Panc1 (cell line): ENCODE data around the gene KCNMB3. TPM values are rescaled to one million over a fixed set of nuclear protein-coding genes. Genes with fewer than 3 reads are reported as not detected.

Experiments used
- ATAC-seq: fragments of 200-7000 bp; cut with Tn5 transposase; 2 replicates; pipeline ENCODE4 v1.9.1; 2020; ENCODE audit warnings: mild to moderate bottlenecking, moderate library complexity
- BruUV-seq: library from RNA; stranded (reverse); fragments of 400-500 nt; replicated peaks from 2 replicates; lab custom pipeline; 2021; lab: Mats Ljungman, UMichigan
- CTCF ChIA-PET: fragments of 300-600 bp; sonication (Branson Sonifier 250); formaldehyde crosslinking; loops from one replicate; lab custom pipeline; 2022; ENCODE audit warnings: antibody characterized with exemption; lab: Charles Lee
- POLR2A ChIA-PET: fragments of 300-600 bp; sonication (Branson Sonifier 250); formaldehyde crosslinking; loops from one replicate; lab custom pipeline; 2022; ENCODE audit warnings: antibody characterized with exemption; lab: Charles Lee
- DNase-seq: peaks from one replicate; pipeline ENCODE4 v3.0.0-alpha.2; 2010; ENCODE audit warnings: low read depth, low spot score
- H3K27ac ChIP-seq: 2 replicates; pipeline ENCODE4 v1.5.1; 2011; ENCODE audit warnings: mild to moderate bottlenecking, low read length, inconsistent platforms
- H3K27me3 ChIP-seq: fragments of 200-500 bp; sonication (Bioruptor generic); 2 replicates; pipeline ENCODE4 v1.6.0; 2014; ENCODE audit warnings: low read length, inconsistent platforms; ENCODE audit not compliant: control insufficient read depth, insufficient read depth
- H3K36me3 ChIP-seq: fragments of 200-500 bp; sonication (Bioruptor generic); 2 replicates; pipeline ENCODE4 v1.5.1; 2014; ENCODE audit warnings: inconsistent platforms, mild to moderate bottlenecking, low read length, moderate library complexity; ENCODE audit not compliant: control insufficient read depth, insufficient read depth
- H3K4me1 ChIP-seq: 2 replicates; pipeline ENCODE4 v1.5.1; 2011; ENCODE audit warnings: inconsistent platforms, mild to moderate bottlenecking, low read length, moderate library complexity; ENCODE audit not compliant: control insufficient read depth, insufficient read depth
- H3K4me3 ChIP-seq, 2 experiments: 2 replicates each; pipeline ENCODE4 v1.5.1; 2011 to 2012; ENCODE audit warnings: low read depth in 2 of 2, low read length in 2 of 2, mild to moderate bottlenecking in 2 of 2, inconsistent platforms in 1 of 2, moderate library complexity in 1 of 2
- H3K9me3 ChIP-seq: fragments of 200-500 bp; sonication (Bioruptor generic); 2 replicates; pipeline ENCODE4 v1.5.1; 2014; ENCODE audit warnings: low read depth, mild to moderate bottlenecking, inconsistent platforms, low read length, moderate library complexity; ENCODE audit not compliant: control insufficient read depth, insufficient read depth
- POLR2AphosphoS5 ChIP-seq: IDR thresholded peaks from 2 replicates; pipeline ENCODE4 v1.6.1; 2012; ENCODE audit warnings: mild to moderate bottlenecking, low read depth, low read length, moderate library complexity
- SIN3A ChIP-seq: IDR thresholded peaks from 2 replicates; pipeline ENCODE4 v1.6.1; 2012; ENCODE audit warnings: low read depth, mild to moderate bottlenecking, low read length, moderate library complexity, borderline replicate concordance; ENCODE audit not compliant: insufficient read depth
- TCF7L2 ChIP-seq: IDR thresholded peaks from 2 replicates; pipeline ENCODE4 v1.6.1; 2011; ENCODE audit warnings: mild to moderate bottlenecking, low read depth, low read length, inconsistent platforms
- in situ Hi-C: cut with HindIII; loops from 2 replicates; pipeline ENCODE4 v1.10.0; 2016; ENCODE audit warnings: low sequenced_read_pairs, low pct_unique_long_range_greater_than_20kb
- intact Hi-C: fragments of 100-400 bp; cut with micrococcal nuclease; formaldehyde crosslinking; loops from one replicate; pipeline ENCODE4 v1.10.0; 2022; ENCODE audit not compliant: unreplicated experiment
- total RNA-seq: library from RNA; stranded (reverse); gene quantifications from one replicate; pipeline ENCODE4 v1.2.1, GENCODE V29; 2021; ENCODE audit not compliant: unreplicated experiment
- TF ChIP-seq, protein P1 (sequence below): fragments of 450-650 bp; IDR thresholded peaks from 2 replicates; pipeline ENCODE4 v1.5.1; 2017; ENCODE audit warnings: mild to moderate bottlenecking
- TF ChIP-seq, protein P2 (sequence below), 2 experiments: IDR thresholded peaks; 2 replicates each; pipeline ENCODE4 v1.6.1; 2011 to 2012; ENCODE audit warnings: low read depth in 2 of 2, control low read depth in 1 of 2, low read length in 1 of 2, mild to moderate bottlenecking in 1 of 2, moderate library complexity in 1 of 2; ENCODE audit not compliant: insufficient read depth in 1 of 2

Gene KCNMB3
- total RNA-seq, 1 experiment from 2014 or later: 5.8 TPM

DNA sequence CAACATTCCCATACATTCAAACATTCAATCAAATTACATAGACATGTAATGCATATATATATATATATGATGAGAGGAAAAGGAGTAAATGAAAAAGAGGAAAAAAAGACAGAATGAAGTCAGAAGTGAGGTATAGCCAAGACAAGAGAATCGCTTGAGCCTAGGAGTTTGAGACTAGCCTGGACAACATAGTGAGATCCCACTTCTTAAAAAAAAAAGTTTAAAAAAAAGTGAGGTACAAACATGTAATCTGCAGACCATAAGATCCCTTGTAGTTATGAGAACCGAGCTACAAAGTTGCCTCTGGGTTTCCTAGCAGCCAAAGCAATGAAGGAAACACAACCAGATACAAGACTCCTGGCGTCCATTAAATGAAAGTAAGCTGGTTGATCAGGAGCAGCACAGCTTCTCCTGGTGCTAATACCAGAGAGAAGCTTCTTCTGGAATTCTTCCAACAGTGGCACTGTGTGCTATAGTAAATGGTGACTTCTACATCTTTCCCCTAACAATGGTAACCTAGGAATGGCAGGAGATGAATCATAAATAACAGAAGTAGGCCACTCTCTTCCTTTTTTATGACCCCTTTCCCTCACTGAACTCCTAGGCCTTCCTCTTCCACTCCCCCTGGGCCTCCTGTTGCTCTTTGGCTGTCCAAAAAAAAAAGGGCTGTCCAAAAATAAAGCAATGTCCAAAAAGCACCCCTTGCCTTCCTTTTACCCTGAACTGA, 3.5 kb downstream of the KCNMB3 start:
- Histone ChIP-seq H3K9me3 (no peaks in the 10 kb centered on the region), H3K4me3 (no peak overlapping the region), H3K36me3 (no peaks in the 10 kb centered on the region; the same call in 1 of the 2 replicates), H3K27ac (no peak overlapping the region), H3K27me3 (no peaks in the 10 kb centered on the region), H3K4me1 (no peaks in the 10 kb centered on the region)
- TF ChIP-seq, protein P1, sequence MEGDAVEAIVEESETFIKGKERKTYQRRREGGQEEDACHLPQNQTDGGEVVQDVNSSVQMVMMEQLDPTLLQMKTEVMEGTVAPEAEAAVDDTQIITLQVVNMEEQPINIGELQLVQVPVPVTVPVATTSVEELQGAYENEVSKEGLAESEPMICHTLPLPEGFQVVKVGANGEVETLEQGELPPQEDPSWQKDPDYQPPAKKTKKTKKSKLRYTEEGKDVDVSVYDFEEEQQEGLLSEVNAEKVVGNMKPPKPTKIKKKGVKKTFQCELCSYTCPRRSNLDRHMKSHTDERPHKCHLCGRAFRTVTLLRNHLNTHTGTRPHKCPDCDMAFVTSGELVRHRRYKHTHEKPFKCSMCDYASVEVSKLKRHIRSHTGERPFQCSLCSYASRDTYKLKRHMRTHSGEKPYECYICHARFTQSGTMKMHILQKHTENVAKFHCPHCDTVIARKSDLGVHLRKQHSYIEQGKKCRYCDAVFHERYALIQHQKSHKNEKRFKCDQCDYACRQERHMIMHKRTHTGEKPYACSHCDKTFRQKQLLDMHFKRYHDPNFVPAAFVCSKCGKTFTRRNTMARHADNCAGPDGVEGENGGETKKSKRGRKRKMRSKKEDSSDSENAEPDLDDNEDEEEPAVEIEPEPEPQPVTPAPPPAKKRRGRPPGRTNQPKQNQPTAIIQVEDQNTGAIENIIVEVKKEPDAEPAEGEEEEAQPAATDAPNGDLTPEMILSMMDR: no peak
- no peak for TF ChIP-seq SIN3A
- TF ChIP-seq, protein P2, sequence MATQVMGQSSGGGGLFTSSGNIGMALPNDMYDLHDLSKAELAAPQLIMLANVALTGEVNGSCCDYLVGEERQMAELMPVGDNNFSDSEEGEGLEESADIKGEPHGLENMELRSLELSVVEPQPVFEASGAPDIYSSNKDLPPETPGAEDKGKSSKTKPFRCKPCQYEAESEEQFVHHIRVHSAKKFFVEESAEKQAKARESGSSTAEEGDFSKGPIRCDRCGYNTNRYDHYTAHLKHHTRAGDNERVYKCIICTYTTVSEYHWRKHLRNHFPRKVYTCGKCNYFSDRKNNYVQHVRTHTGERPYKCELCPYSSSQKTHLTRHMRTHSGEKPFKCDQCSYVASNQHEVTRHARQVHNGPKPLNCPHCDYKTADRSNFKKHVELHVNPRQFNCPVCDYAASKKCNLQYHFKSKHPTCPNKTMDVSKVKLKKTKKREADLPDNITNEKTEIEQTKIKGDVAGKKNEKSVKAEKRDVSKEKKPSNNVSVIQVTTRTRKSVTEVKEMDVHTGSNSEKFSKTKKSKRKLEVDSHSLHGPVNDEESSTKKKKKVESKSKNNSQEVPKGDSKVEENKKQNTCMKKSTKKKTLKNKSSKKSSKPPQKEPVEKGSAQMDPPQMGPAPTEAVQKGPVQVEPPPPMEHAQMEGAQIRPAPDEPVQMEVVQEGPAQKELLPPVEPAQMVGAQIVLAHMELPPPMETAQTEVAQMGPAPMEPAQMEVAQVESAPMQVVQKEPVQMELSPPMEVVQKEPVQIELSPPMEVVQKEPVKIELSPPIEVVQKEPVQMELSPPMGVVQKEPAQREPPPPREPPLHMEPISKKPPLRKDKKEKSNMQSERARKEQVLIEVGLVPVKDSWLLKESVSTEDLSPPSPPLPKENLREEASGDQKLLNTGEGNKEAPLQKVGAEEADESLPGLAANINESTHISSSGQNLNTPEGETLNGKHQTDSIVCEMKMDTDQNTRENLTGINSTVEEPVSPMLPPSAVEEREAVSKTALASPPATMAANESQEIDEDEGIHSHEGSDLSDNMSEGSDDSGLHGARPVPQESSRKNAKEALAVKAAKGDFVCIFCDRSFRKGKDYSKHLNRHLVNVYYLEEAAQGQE (IDR thresholded peaks at IDR 0.05; ENCODE audit: insufficient read depth in 1 of 2, low read depth in 2 of 2, low read length in 1 of 2): no peak
- no peak for TF ChIP-seq TCF7L2
- TF ChIP-seq POLR2AphosphoS5: no peak
- no TSS peak for BruUV-seq
- in situ Hi-C loops: no loop called here
- ChIA-PET POLR2A (interaction anchor here (0.6 kb wide), 1 partner anchor 802 kb away, joined by 3 read pairs; no protein-coding TSS in a partner anchor), CTCF (interaction anchor here (0.5 kb wide), 1 partner anchor 33 kb away, joined by 7 read pairs; no protein-coding TSS in a partner anchor)
- ATAC-seq (no peak), DNase-seq (no peak)
- intact Hi-C loops: no loop called here

DNA sequence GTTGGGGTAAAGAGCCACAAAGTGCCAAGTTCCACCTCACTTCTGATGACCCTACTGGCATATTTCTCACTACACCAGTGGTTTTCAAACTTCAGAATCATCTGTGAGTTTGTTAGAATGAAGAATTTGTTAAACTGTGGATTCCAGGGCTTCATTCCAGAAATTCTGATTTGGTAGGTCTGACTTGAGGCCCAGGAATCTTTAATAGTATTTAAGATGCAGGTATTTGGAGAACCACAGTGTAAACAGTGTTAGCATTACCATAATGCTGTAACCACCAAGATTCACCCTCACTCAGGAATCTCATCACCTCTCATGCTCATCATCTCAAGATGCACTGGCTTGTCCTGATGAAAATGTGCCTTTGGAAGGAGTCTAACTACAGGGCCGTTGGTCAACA, 6.0 kb downstream of the KCNMB3 start:
- DNase-seq: no peak
- ATAC-seq: no peak
- H3K27ac ChIP-seq: no peak overlapping the region

More for the DNA sequence above, 6.0 kb downstream of the KCNMB3 start:
- H3K4me1 ChIP-seq: no peaks in the 10 kb centered on the region
- BruUV-seq: no TSS peak
- intact Hi-C loops: no loop called here
- H3K4me3 ChIP-seq: no peak overlapping the region
- ChIA-PET POLR2A (no interaction called here), CTCF (no interaction called here)
- H3K27me3 ChIP-seq: no peaks in the 10 kb centered on the region
- no peak for TF ChIP-seq POLR2AphosphoS5
- TF ChIP-seq, protein P1: no peak
- TF ChIP-seq TCF7L2: no peak
- TF ChIP-seq, protein P2 (IDR thresholded peaks at IDR 0.05; ENCODE audit: insufficient read depth in 1 of 2, low read depth in 2 of 2, low read length in 1 of 2): no peak
- in situ Hi-C loops: no loop called here
- H3K36me3 ChIP-seq: no peaks in the 10 kb centered on the region; the same call in 1 of the 2 replicates
- H3K9me3 ChIP-seq: no peaks in the 10 kb centered on the region
